HG03469 (cell line): ENCODE results near the gene FAM20A.
"Not testable (repeated sequence)": the region's sequence is repeated elsewhere in the genome, so short reads cannot be mapped to it uniquely, and the experiment has no call there.

Source experiments
- ATAC-seq: cut with Tn5 transposase; IDR thresholded peaks from one replicate; pipeline ENCODE4 v1.9.1; 2021; ENCODE audit warnings: mild to moderate bottlenecking, moderate library complexity, moderate number of reproducible peaks; ENCODE audit not compliant: unreplicated experiment

The FAM20A gene

DNA sequence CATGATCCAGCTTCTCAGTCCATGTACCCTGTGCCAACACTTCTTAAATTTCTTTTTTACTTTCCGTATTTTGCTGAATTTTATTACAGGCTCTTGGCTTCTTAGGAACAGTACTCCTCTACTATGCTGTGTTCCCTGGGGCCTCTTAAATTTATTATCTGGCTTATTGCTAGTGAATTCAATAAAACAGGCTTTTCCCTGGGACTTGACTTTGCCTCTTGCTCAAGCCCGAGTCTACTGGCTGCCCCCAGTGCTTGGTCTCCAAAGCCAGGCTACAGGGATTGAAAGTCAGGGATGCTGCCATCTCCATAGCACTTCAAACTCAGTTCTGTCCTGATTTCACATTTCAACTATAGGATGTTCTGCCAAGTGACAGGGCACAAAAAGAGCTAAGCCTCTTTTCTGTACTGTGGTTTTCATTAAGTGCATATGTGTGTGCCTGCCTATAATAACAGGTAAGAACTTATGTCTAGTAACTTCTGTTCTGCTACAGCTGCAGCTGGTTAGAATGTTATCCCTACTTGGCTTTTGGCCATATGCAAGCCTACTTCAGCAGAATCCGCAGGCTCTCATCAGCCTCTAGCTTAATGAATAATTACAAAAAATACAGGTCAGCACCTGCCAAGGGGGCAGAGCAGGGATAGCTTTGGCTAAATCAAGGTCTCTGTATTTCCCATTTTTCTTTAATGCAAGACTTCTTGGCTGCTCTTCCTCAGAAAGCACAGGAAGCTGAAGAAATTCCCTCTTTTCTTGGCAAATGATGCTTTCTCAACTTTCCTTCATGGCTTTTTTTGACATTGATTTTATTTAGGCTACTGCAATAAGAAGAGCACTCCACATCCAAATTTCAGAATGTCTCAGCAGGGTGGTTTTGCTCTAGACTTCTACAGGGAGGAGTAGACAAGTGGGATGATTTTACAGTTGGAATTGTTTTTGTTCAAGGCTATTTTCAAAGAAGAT, 8.2 kb downstream of the FAM20A start:
- ATAC-seq, result no peak

DNA sequence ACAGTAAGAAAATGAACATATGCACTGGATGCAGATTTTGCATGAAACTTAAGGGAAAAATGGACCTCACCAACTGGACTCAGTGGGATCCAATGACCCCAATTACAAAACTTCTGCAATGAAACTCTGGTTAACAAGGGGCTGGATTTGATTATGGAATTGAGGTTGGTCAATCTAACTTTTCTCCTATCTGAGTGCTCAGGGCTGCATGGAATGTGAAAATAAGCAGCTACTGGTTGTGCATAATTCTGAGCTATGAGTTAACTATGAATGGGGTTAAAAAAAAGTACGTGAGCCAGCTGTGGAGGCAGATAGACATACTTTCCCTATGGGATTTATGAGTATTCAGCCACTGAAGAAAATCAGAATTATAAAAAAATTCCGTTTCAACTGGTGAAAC, 9.2 kb downstream of the FAM20A start:
- ATAC-seq, result no peak

DNA sequence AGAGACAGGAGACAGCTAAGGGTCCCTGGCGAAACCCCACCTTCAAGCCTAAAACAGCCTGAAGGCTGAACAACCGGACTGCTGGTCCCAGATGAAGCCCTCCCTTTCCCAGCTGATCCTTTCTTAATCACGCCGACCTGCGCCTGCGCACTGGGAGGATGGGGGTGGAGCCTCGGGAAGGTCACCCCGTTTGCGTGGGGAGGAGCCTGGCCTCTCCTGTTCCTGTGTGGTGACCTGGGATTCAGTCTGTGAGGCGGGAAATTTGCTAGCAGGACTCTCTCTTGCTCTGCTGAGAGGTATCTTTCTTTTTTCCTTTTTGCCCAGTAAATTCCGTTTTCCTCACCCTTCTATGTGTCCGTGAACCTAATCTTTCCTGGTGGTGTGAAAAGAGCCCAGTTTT, 9.6 kb downstream of the FAM20A start:
- no peak for ATAC-seq

DNA sequence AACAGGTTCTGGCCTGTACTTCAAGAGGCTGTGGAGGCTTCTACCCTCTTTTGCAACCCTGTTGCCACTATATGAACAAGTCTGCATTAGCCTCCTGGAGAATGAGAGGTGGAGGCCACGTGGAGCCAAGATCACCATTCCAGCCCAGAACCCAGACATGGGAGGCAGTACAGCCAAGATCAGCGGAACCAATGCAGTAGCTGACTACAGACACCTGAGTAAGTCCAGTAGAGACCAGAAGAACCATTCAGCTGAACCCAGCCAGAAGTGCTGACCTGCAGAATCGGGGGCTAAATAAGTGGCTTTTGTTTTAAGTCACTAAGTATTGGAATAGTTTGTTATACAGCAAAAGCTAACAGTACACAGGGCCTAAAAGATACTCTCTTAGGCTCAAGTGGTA, 12.1 kb downstream of the FAM20A start:
- no peak for ATAC-seq

DNA sequence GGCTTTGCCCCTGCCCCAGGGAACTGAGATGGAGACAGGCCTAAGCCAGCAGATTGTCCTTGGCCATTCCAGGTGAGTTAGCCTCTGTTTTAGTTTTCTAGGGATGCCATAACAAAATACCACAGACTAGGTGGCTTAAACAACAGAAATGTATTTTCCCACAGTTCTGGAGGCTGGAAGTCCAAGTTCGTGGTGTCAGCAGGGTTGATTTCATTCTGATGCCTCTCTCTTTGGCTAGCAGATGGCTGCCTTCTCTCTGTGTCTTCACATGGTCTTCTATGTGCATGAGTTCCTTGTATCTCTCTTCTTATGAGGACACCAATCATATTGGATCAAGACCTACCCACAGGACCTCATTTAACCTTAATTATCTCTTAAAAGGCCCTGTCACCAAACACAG, 12.8 kb downstream of the FAM20A start:
- ATAC-seq, result no peak

DNA sequence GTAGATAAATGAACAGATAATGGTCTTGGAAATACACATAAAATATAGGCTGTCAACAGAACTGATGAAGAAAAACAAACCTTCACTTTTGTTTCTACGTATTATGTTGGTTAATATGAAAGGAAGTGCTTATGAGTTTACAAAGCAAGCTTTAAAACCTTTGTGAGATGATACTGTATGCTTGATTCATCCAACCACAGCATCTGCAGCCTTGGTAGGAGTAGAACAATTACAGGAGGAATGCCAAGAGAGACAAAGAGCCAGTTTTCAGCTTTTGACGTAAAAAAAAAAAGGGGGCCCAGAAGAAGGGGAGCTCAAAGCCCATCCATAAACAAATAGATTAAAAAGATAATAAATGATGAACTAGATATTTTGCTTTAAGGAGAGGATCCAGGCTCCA, 13.3 kb downstream of the FAM20A start:
- no peak for ATAC-seq

DNA sequence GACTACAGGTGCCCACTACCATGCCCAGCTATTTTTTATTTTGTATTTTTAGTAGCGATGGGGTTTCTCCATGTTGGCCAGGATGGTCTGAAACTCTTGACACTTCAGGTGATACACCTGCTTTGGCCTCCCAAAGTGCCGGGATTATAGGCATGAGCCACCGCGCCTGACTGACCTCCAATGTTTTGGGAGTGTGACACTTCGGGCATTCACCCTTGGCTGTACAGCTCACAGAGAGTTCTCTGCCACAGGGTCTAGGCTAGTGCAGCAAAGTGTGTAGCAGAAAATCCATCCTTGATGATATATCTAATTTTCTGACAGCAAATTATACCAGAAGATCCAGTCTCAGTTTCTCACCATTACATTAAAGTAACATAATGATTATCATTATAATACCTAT, 14.1 kb downstream of the FAM20A start:
- no peak for ATAC-seq

DNA sequence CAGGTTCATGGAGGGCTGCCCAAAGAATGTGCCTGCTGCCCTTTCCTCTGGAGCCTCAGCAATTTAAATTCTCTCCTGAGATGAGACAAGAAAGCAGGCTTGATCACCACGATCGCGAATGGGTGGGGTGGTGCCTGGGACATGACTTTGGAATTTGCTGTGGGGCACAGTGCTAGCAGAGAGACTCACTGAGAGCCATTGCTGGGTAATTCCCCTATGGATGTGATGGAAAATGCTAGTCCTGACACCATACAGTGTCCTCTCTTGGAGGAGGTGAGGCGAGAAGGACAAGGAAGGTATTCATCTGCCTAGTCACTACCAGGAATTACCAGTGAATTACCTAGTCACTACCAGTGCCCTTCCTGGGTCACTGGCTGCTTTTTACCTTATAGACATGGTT, 15.5 kb downstream of the FAM20A start:
- ATAC-seq, result no peak

DNA sequence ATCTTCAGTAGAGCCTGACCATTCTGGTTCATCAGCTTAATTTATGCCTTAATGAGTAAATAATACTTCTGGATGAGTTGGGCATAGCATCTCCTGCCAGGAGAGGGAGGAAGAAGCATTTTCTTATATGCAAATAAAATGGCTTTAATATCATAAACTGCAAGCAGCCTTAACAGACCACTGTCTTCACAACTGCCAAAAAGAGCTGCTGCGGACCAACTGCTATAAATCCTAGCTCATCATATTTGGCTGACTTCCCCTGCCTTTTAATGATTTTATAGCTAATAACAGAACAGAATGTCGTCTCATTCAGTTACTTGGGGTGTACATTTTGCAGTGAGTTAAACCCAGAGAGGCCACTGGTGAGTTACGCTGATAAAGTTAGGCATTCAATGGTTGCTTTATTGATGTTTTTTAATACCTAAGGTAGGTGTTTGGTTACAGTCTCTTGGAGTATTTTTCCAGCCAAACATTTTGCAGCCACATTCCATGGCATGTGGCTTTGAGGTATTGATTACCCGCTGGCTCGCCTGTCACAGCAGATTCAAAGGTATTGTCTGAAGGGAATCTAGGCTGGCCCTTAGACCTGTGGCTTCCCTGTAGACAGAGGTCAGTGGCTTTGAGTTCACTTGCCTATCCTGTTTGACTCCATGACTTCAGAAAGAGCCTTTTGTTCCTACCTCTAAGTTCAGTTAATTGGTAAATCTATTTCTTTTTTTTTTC, 16.4 kb downstream of the FAM20A start:
- ATAC-seq, result no peak

DNA sequence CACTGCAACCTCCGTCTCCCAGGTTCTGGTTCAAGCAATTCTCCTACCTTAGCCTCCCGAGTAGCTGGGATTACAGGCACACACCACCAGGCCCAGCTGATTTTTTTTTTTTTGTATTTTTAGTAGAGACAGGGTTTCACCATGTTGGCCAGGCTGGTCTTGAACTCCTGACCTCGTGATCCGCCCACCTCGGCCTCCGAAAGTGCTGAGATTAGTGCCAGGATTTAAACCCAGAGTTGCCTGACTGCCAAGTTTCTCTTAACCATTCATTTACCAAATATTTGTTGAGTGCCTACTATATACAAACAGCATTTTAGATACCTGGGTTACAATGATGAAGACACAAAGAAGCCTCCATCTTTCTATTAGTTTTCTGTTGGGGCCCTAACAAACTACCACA, 18.3 kb downstream of the FAM20A start:
- ATAC-seq, result not testable (repeated sequence)

DNA sequence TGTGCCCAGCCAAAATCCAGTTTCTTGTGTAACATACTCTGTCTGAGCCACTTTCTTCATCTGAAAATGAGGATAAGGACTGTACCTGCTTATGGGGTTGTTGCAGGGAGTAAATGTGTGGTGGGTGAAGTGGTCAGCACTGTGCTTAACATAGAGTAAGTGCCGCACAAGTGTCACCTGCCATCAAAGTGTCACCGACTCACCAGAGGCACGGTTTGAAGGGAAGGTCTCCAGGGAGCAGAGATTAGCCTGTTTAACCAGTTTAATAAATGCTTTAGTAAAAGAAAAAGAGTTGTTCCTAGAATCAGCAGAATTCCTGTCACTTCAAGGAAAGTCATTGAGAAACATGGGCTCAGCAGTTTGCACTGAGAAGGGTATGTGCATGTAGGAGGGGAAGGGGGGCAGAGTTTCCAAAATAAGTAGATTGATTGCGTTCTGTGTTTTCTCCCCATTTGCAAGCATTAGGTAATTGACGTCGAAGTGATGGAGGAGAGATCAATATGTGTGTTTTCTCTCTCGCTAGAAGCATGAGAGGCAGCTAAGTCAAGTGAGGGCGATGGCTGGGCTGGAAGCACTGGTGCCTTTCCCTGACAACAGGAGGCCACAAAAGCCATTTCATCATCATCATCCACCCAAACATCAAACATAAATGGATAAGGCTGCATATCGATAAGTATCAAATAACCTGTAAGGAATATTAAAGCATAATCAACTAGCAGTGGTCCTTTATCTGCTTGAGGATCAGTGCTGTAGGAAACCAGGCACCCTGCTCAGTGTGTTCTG, 19.1 kb downstream of the FAM20A start:
- ATAC-seq, result no peak

DNA sequence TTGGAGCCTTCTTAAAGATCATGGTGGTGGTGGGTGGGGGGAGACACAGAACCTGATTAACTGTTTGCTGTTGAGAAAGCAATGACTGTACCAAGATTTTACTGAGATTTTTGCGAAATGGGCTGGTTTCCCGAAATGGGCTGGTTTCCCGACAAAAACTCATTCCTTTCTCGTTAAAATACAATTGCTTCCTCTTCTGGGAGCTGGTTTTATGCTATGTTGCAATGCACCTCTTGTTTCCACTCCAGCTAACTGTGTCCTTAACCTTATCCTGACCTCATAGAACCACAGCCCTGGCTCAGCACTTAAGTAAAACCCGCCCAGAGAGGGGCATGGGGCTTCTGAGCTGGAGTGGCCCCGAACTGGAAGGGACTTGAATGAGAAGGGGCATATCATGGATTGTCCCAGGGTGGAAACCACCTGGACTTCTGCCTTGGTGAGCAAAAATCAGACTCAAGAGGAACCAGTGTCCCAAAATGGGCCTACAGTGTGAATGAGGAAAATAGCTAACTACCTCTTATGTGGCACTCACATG, 20.9 kb downstream of the FAM20A start:
- ATAC-seq, result no peak

DNA sequence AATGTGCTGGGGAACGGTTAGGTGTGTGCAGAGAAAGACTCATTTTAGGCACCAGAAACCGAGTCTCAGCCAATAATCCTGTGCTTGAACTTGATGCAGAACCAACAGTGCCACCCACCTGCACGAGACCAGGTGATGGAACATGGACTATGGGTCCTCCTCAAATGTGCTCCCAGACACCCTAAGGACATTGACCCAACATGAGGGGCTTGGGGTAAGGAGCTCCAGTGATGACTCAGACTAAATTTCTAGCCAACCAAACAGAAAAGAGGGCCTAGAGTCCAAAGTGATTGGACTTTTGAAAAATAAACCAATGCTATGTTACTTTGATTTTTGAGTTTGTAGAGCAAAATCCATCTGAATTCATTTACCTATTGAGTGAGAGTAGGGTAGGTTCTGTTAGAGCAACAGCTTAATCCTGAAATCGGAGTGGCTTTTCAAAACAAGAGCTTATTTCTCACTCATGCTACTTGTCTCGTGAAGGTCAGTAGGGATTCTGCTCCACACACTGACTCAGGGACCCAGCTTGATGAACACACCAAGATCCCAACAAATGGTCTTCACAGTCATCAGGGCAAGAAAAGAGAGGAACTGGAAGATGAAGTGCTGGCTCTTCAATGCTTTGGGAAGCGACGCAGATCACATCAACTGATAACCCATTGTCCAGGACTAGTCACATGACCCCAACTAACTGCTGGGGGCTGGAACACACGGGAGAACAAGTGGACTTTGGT, 21.8 kb downstream of the FAM20A start:
- no peak for ATAC-seq

DNA sequence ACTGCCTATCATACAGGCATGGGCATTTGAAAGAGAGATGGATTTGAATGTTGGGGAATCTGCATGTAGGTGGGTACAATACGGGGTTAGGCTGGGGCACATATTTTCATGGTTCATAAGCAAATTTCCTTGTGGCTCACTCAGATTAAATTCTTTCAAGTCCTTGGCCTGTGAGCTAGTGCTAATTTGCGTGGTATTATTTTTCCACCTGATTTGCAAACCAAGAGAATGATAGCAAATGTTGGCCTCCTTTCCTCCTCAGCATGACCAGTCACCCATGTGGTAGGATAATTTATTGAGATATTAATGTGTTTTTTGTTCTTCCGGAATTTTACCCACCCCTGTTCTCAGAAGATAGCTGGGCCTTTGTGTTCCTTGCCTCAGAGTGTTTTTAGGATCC, 22.9 kb downstream of the FAM20A start:
- no peak for ATAC-seq

DNA sequence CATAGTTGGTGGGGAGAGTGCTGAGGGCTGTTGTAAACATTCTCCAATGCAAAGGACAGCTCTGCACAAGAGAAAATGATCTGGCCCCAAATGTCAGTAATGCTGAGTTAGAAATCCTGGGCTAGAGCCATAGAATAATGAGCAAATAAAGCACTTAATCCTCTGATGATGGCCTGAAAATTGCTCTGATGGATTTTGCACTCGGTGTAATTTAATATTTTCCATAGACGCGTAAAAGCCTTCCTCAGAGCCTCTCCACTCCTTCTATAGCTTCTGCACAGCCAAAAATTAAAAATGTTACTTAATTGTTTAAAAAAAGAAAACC, 23.7 kb downstream of the FAM20A start:
- ATAC-seq, result no peak

DNA sequence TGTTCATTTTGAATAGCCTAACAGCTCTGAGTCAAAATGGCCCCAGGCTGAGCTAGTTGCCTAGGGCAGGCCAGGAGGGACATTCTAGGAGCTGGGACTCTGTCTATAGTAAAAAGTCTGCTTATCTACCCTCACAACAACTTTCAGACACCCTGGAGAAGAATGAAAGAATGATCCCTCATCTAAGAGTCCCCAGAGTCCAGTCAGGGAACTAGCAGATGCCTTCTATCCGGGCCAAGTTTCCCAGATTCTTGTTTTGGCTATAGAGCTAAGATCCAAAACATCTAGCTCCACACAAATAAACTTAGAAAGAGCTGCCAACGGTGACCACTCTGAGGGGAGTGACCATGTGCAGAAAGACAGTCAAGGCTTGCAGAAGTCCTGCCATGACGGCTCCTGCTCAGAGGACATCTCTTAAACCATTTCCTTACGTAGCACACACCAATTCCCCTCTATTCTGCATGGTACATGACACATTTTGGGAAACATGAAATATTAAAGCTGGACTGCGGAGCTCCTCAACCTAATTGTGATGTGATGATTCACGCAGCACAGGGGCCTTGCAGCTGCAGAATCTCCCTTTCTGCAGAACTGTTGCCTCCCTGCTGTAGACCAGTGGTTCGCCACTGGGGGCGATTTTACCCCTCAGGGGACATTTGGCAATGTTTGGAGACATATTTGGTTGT, 24.2 kb downstream of the FAM20A start:
- ATAC-seq, result no peak

DNA sequence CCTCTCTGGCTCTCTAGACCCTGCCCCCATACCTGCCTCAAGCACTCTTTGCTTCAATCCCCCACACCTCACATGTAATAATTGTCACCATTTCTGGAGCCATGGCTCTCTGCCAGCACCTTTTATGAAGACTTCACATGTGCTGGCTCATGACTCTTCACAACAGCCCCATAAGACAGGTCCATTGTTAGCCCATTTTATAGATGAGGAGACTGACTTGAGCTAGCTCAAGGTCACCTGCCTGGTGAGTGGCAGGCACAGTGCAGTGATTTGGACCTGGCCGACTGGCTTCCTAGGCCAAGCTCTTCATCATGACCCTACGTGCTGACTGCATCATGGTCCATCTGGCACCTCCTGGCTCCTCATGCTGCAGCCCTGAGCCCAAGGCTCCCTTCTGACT, 25.0 kb downstream of the FAM20A start:
- ATAC-seq, result no peak

DNA sequence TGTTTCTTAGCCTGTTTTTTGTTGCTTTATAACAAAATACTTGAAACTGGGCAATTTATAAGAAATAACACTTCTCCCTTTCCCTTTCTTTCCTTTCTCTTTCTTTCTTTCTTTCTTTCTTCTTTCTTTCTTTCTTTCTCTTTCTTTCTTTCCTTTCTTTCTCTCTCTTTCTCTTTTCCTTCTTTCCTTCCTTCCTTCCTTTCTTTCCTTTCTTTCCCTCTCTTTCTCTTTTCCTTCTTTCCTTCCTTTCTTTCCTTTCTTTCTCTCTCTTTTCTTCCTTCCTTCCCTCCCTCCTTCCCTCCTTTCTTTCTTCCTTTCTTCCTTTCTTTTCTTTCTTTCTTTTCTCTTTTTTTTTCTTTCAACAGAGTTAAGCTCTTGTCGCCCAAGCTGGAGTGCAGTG, 27.8 kb downstream of the FAM20A start:
- ATAC-seq, result no peak

DNA sequence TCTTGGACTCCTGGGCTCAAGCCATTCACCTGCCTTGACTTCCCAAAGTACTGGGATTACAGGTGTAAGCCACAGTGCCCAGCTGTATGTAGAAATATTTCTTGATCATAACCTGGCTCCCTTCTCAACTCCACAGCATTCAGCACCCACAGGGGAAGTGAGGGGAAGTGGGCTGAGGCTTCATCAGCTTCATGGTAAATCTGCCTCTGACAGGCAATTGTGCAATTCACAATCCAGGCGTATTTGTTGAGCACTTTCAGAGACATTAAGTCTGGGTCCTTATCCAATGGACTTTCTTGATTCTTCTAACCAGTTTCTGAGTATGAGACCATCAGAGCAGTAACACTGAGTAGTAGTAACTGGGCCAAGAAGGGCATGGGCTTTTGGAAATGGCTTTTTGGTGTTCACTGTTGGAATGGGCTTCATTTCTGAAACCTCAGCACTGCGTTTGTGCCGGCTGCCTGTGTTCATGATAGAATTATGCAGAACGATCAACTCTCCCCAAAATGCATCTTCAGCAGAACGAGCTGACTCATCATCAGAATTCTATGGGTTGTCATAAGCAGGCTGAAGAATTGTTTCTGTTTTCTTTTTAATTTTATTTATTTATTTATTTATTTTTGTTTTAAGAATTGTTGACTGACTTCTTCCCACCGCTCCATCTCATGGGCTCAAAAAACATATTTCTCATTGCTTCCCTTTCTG, 28.9 kb downstream of the FAM20A start:
- no peak for ATAC-seq
